BLaER1 (cell line): ENCODE measurements around the gene NDUFA11.
A peak's percentile ranks its signal among the peaks of the same experiment; 100 is the strongest.

Source experiments
- H3K27ac ChIP-seq: shearing (Covaris generic); formaldehyde crosslinking; 2 replicates; pipeline ENCODE4 v1.8.1; 2022
- H3K27me3 ChIP-seq: shearing (Covaris generic); formaldehyde crosslinking; 2 replicates; pipeline ENCODE4 v1.8.1; 2022
- H3K36me3 ChIP-seq: shearing (Covaris generic); formaldehyde crosslinking; 2 replicates; pipeline ENCODE4 v1.8.1; 2022
- H3K4me1 ChIP-seq: shearing (Covaris generic); formaldehyde crosslinking; 2 replicates; pipeline ENCODE4 v1.8.1; 2022
- H3K4me2 ChIP-seq: shearing (Covaris generic); formaldehyde crosslinking; 2 replicates; pipeline ENCODE4 v1.8.1; 2022
- H3K4me3 ChIP-seq: shearing (Covaris generic); formaldehyde crosslinking; 2 replicates; pipeline ENCODE4 v1.8.1; 2022
- H3K9ac ChIP-seq: shearing (Covaris generic); formaldehyde crosslinking; 2 replicates; pipeline ENCODE4 v1.8.1; 2022
- H3K9me3 ChIP-seq: shearing (Covaris generic); formaldehyde crosslinking; 2 replicates; pipeline ENCODE4 v1.8.1; 2022
- H4K20me1 ChIP-seq: shearing (Covaris generic); formaldehyde crosslinking; 2 replicates; pipeline ENCODE4 v1.8.1; 2022
- Cebpa-rat ChIP-seq: shearing (Covaris generic); IDR thresholded peaks from 2 replicates; pipeline ENCODE4 v1.8.1; 2022

The NDUFA11 gene

GRCh38 chr19:5899728-5900526, 3.7 kb downstream of the NDUFA11 start:
- Histone ChIP-seq H3K27ac (no peak overlapping the region), H3K4me3 (no peak overlapping the region), H3K4me2 (no peak overlapping the region), H3K36me3 (peaks cover 61% of the 10 kb centered on the region), H3K27me3 (no peaks in the 10 kb centered on the region), H3K9me3 (no peaks in the 10 kb centered on the region), H4K20me1 (peaks cover 76% of the 10 kb centered on the region), H3K9ac (no peak overlapping the region), H3K4me1 (peaks cover 31% of the 10 kb centered on the region)
- no peak for TF ChIP-seq Cebpa-rat

- Histone ChIP-seq H3K27me3 (no peaks in the 10 kb centered on the region), H3K9ac (0 out of 2 replicates have a peak overlapping the region, but pooled peaks have one; percentile 53), H3K4me1 (peaks cover 28% of the 10 kb centered on the region), H3K36me3 (peaks cover 80% of the 10 kb centered on the region), H3K4me3 (no peak overlapping the region), H3K4me2 (no peak overlapping the region), H3K27ac (no peak overlapping the region), H3K9me3 (no peaks in the 10 kb centered on the region), H4K20me1 (peaks cover 91% of the 10 kb centered on the region)
- TF ChIP-seq Cebpa-rat, result no peak
These were observed 6.2 kb downstream of the NDUFA11 start for GRCh38 chr19:5897189-5897969.

- Histone ChIP-seq H3K27me3 (no peaks in the 10 kb centered on the region), H3K27ac (no peak overlapping the region), H3K4me2 (no peak overlapping the region), H3K9me3 (no peaks in the 10 kb centered on the region), H3K4me1 (peaks cover 27% of the 10 kb centered on the region), H4K20me1 (peaks cover 94% of the 10 kb centered on the region), H3K4me3 (no peak overlapping the region), H3K36me3 (peaks cover 75% of the 10 kb centered on the region), H3K9ac (no peak overlapping the region)
- no peak for TF ChIP-seq Cebpa-rat
These were observed 7.1 kb downstream of the NDUFA11 start for GRCh38 chr19:5896365-5897076.

GRCh38 chr19:5895890-5896289, 7.7 kb downstream of the NDUFA11 start:
- TF ChIP-seq Cebpa-rat, result no peak
- Histone ChIP-seq H4K20me1 (peaks cover 90% of the 10 kb centered on the region), H3K4me3 (no peak overlapping the region), H3K27ac (no peak overlapping the region), H3K36me3 (peaks cover 69% of the 10 kb centered on the region), H3K4me2 (no peak overlapping the region), H3K9ac (no peak overlapping the region), H3K27me3 (no peaks in the 10 kb centered on the region), H3K4me1 (peaks cover 30% of the 10 kb centered on the region), H3K9me3 (no peaks in the 10 kb centered on the region)

GRCh38 chr19:5895409-5895808, 8.2 kb downstream of the NDUFA11 start:
- Histone ChIP-seq H3K4me3 (no peak overlapping the region), H3K4me2 (no peak overlapping the region), H3K27me3 (no peaks in the 10 kb centered on the region), H4K20me1 (peaks cover 85% of the 10 kb centered on the region), H3K27ac (no peak overlapping the region), H3K4me1 (peaks cover 35% of the 10 kb centered on the region), H3K9ac (no peak overlapping the region), H3K9me3 (no peaks in the 10 kb centered on the region), H3K36me3 (peaks cover 64% of the 10 kb centered on the region)
- TF ChIP-seq Cebpa-rat, result no peak

- Histone ChIP-seq H3K9ac (no peak overlapping the region), H4K20me1 (peaks cover 79% of the 10 kb centered on the region), H3K4me2 (no peak overlapping the region), H3K27me3 (no peaks in the 10 kb centered on the region), H3K27ac (no peak overlapping the region), H3K36me3 (peaks cover 58% of the 10 kb centered on the region), H3K4me1 (peaks cover 38% of the 10 kb centered on the region), H3K4me3 (no peak overlapping the region), H3K9me3 (no peaks in the 10 kb centered on the region)
- TF ChIP-seq Cebpa-rat, result no peak
These were observed 8.8 kb downstream of the NDUFA11 start for GRCh38 chr19:5894704-5895349.

GRCh38 chr19:5893907-5894703, 9.5 kb downstream of the NDUFA11 start:
- Histone ChIP-seq H3K36me3 (peaks cover 55% of the 10 kb centered on the region), H3K27ac (no peak overlapping the region), H3K9me3 (no peaks in the 10 kb centered on the region), H4K20me1 (peaks cover 73% of the 10 kb centered on the region), H3K9ac (no peak overlapping the region), H3K4me2 (no peak overlapping the region), H3K4me1 (peaks cover 38% of the 10 kb centered on the region), H3K4me3 (no peak overlapping the region), H3K27me3 (no peaks in the 10 kb centered on the region)
- no peak for TF ChIP-seq Cebpa-rat

- peaks cover 55% of the 10 kb centered on the region for H3K36me3 ChIP-seq
- H3K4me3 ChIP-seq, result no peak overlapping the region
- peaks cover 32% of the 10 kb centered on the region for H3K4me1 ChIP-seq
- no peak for TF ChIP-seq Cebpa-rat
- no peak overlapping the region for H3K9ac ChIP-seq
- no peak overlapping the region for H3K27ac ChIP-seq
- H3K4me2 ChIP-seq, result no peak overlapping the region
- H3K9me3 ChIP-seq, result no peaks in the 10 kb centered on the region
- H4K20me1 ChIP-seq, result peaks cover 66% of the 10 kb centered on the region
- no peaks in the 10 kb centered on the region for H3K27me3 ChIP-seq
These were observed 10.2 kb downstream of the NDUFA11 start for GRCh38 chr19:5893296-5893903.
